Measurements from ENCODE around the gene CTNNA1. TPM values are rescaled to one million over a fixed set of nuclear protein-coding genes. Genes with fewer than 3 reads are reported as not detected.

The CTNNA1 gene
- polyA plus RNA-seq, 3 donors, result 56.6 to 84.5 (median 66.2) TPM

DNA sequence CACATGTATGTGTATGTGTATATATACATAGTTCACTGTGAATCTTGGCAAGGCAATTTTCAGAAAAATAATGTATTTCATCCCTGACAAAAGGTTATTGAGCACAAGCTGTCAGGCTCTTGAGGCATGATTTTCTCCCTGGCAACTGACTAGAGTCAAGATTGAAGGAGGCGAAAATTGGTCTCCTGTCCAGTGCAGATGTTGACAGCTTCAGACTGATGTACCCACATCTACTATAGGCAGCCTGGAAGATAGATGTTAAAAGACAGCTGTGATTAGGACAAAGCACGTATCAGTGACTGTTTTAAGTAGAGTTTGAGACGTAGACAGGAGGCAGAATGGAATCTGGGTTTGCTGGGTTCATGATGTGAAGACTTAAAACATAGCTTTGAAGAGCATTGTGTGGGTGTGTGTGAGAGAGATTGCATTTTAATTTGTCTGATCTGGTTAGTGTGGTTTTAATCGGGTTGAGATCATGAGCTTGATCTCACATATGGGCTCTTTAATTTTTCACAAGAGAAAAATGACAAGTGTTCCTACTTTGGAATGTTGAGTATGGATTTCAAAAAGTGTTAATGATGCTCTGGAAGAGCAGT is 39.1 kb downstream of the CTNNA1 start:
- WGBS (ENCODE audit: insufficient coverage), result 75% methylated on average over 3 of the region's 4 CpGs
- DNase-seq, result no peak

DNA sequence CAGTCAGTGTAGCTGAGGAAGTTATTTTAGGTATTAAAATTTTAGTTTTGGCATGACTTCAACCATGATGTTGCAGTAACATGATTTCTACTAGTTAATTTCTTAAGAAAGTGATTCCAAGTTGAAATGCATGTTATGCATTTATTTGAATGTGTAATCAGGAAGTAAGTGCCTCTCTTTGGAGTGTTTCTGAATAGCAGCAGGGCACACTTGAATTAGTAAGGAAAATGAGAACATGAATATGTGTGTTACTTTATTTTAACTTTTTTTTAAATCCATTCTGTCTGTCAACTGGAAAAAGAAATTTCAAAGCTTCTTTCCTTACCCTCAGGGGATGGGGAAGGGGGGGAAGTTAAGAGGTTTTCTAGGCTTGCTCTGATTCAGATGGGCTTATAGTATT is 40.4 kb downstream of the CTNNA1 start:
- Histone ChIP-seq H3K36me3 (replicated peaks in 1 of 2; ENCODE audit: control insufficient read depth in 1 of 2, insufficient read depth in 2 of 2, low read length in 2 of 2) (peaks cover 2 to 4% of the 10 kb centered on the region in 2 donors), H3K9me3 (replicated peaks in 1 of 2; ENCODE audit: control insufficient read depth in 1 of 2, insufficient read depth in 1 of 2, low read length in 2 of 2) (no peaks in the 10 kb centered on the region), H3K27ac (ENCODE audit: low read depth in 1 of 2, low read length in 2 of 2) (no peak overlapping the region), H3K4me3 (replicated peaks in 1 of 3; ENCODE audit: low read depth in 2 of 3, low read length in 3 of 3) (no peak overlapping the region), H3K9ac (ENCODE audit: insufficient read depth, low read length, poor library complexity, severe bottlenecking) (no peak overlapping the region), H3K79me2 (ENCODE audit: insufficient read depth, low read length) (peaks cover 11% of the 10 kb centered on the region), H4K20me1 (ENCODE audit: insufficient read depth, low read length) (peaks cover 89% of the 10 kb centered on the region), H3K4me2 (replicated peaks; ENCODE audit: extremely low read depth, low read length, poor library complexity, severe bottlenecking) (no peak overlapping the region), H3K27me3 (ENCODE audit: control insufficient read depth in 2 of 2, insufficient read depth in 2 of 2, low read length in 2 of 2) (no peaks in the 10 kb centered on the region), H2AFZ (ENCODE audit: insufficient read depth, low read depth, low read length, poor library complexity, severe bottlenecking) (no peak overlapping the region), H3K4me1 (ENCODE audit: control insufficient read depth in 1 of 2, insufficient read depth in 2 of 2, low read length in 2 of 2) (no peaks in the 10 kb centered on the region)
- H3K4me3 Mint-ChIP-seq, result no peak overlapping the region
- peaks cover 17% of the 10 kb centered on the region for H3K4me1 Mint-ChIP-seq
- intact Hi-C loops (cut with micrococcal nuclease), result no loop called here
- TF ChIP-seq, protein P1, sequence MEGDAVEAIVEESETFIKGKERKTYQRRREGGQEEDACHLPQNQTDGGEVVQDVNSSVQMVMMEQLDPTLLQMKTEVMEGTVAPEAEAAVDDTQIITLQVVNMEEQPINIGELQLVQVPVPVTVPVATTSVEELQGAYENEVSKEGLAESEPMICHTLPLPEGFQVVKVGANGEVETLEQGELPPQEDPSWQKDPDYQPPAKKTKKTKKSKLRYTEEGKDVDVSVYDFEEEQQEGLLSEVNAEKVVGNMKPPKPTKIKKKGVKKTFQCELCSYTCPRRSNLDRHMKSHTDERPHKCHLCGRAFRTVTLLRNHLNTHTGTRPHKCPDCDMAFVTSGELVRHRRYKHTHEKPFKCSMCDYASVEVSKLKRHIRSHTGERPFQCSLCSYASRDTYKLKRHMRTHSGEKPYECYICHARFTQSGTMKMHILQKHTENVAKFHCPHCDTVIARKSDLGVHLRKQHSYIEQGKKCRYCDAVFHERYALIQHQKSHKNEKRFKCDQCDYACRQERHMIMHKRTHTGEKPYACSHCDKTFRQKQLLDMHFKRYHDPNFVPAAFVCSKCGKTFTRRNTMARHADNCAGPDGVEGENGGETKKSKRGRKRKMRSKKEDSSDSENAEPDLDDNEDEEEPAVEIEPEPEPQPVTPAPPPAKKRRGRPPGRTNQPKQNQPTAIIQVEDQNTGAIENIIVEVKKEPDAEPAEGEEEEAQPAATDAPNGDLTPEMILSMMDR (IDR thresholded peaks at IDR 0.05), result no peak
- DNase-seq, result no peak
- H3K27ac Mint-ChIP-seq, result no peak overlapping the region
- H3K27me3 Mint-ChIP-seq (ENCODE audit: low read depth in 3 of 3), result peaks cover 0 to 3% (median 1%) of the 10 kb centered on the region in 3 donors
- H3K36me3 Mint-ChIP-seq, result peaks cover 17 to 22% of the 10 kb centered on the region in 2 donors
- H3K9me3 Mint-ChIP-seq, result peaks cover 0 to 3% (median 0%) of the 10 kb centered on the region in 7 donors

More for the DNA sequence above, 39.1 kb downstream of the CTNNA1 start:
- no peak overlapping the region for H3K27ac Mint-ChIP-seq
- H3K4me1 Mint-ChIP-seq, result peaks cover 17% of the 10 kb centered on the region
- H3K36me3 Mint-ChIP-seq, result peaks cover 17 to 27% of the 10 kb centered on the region in 2 donors
- Histone ChIP-seq H3K4me3 (replicated peaks in 1 of 3; ENCODE audit: low read depth in 2 of 3, low read length in 3 of 3) (no peak overlapping the region), H3K4me1 (ENCODE audit: control insufficient read depth in 1 of 2, insufficient read depth in 2 of 2, low read length in 2 of 2) (no peaks in the 10 kb centered on the region), H3K27ac (ENCODE audit: low read depth in 1 of 2, low read length in 2 of 2) (no peak overlapping the region), H3K9me3 (replicated peaks in 1 of 2; ENCODE audit: control insufficient read depth in 1 of 2, insufficient read depth in 1 of 2, low read length in 2 of 2) (no peaks in the 10 kb centered on the region), H2AFZ (ENCODE audit: insufficient read depth, low read depth, low read length, poor library complexity, severe bottlenecking) (no peak overlapping the region), H3K9ac (ENCODE audit: insufficient read depth, low read length, poor library complexity, severe bottlenecking) (no peak overlapping the region), H3K27me3 (ENCODE audit: control insufficient read depth in 2 of 2, insufficient read depth in 2 of 2, low read length in 2 of 2) (no peaks in the 10 kb centered on the region), H3K36me3 (replicated peaks in 1 of 2; ENCODE audit: control insufficient read depth in 1 of 2, insufficient read depth in 2 of 2, low read length in 2 of 2) (peaks cover 2 to 14% of the 10 kb centered on the region in 2 donors), H3K4me2 (replicated peaks; ENCODE audit: extremely low read depth, low read length, poor library complexity, severe bottlenecking) (no peak overlapping the region), H3K79me2 (ENCODE audit: insufficient read depth, low read length) (peaks cover 11% of the 10 kb centered on the region), H4K20me1 (ENCODE audit: insufficient read depth, low read length) (peaks cover 89% of the 10 kb centered on the region)
- TF ChIP-seq, protein P1 (IDR thresholded peaks at IDR 0.05), result no peak
- peaks cover 0 to 3% (median 0%) of the 10 kb centered on the region in 7 donors for H3K9me3 Mint-ChIP-seq
- H3K4me3 Mint-ChIP-seq, result no peak overlapping the region
- intact Hi-C loops (cut with micrococcal nuclease), result no loop called here
- H3K27me3 Mint-ChIP-seq (ENCODE audit: low read depth in 3 of 3), result peaks cover 0 to 3% (median 1%) of the 10 kb centered on the region in 3 donors

Data from CD14-positive monocyte (primary cell).